OCI-LY1 (cell line): Measurements from ENCODE around the gene BBS9.

Experiments
- H2AFZ ChIP-seq: fragments of 200-600 bp; sonication (generic), shearing (Covaris generic); 2 replicates; pipeline ENCODE4 v1.6.0; 2014; ENCODE audit warnings: antibody characterized with exemption, mild to moderate bottlenecking, low read length
- H3F3A ChIP-seq: fragments of 200-600 bp; sonication (generic), shearing (Covaris generic); 2 replicates; pipeline ENCODE4 v1.6.0; 2014; ENCODE audit warnings: mild to moderate bottlenecking, antibody characterized with exemption, low read length, moderate library complexity; ENCODE audit not compliant: insufficient read depth
- H3K27ac ChIP-seq: fragments of 200-600 bp; sonication (generic); 2 replicates; pipeline ENCODE4 v1.5.1; 2014; ENCODE audit warnings: low read length, mixed run types, mild to moderate bottlenecking, low read depth; ENCODE audit not compliant: poor library complexity, severe bottlenecking
- H3K27me3 ChIP-seq: fragments of 200-600 bp; sonication (generic); 2 replicates; pipeline ENCODE4 v1.6.0; 2014; ENCODE audit warnings: antibody characterized with exemption, mild to moderate bottlenecking, low read length, moderate library complexity; ENCODE audit not compliant: insufficient read depth
- H3K36me3 ChIP-seq: fragments of 200-600 bp; sonication (generic); 2 replicates; pipeline ENCODE4 v1.6.1; 2014; ENCODE audit warnings: mild to moderate bottlenecking, antibody characterized with exemption, low read length, moderate library complexity, mixed read lengths; ENCODE audit not compliant: insufficient read depth
- H3K4me1 ChIP-seq: fragments of 200-600 bp; sonication (generic); 2 replicates; pipeline ENCODE4 v1.5.1; 2014; ENCODE audit warnings: mild to moderate bottlenecking, low read length, moderate library complexity; ENCODE audit not compliant: insufficient read depth, severe bottlenecking
- H3K4me2 ChIP-seq: fragments of 200-600 bp; sonication (generic), shearing (Covaris generic); 2 replicates; pipeline ENCODE4 v1.6.1; 2014; ENCODE audit warnings: low read length
- H3K4me3 ChIP-seq: fragments of 200-600 bp; sonication (generic); 2 replicates; pipeline ENCODE4 v1.5.1; 2014; ENCODE audit warnings: low read length, low read depth, mild to moderate bottlenecking, mixed read lengths; ENCODE audit not compliant: poor library complexity, severe bottlenecking
- H3K79me2 ChIP-seq: fragments of 200-600 bp; shearing (Covaris generic); 2 replicates; pipeline ENCODE4 v1.6.1; 2016; ENCODE audit warnings: mixed run types, low read length, mixed read lengths; ENCODE audit not compliant: insufficient read depth
- H3K9ac ChIP-seq: fragments of 200-600 bp; sonication (generic), shearing (Covaris generic); 2 replicates; pipeline ENCODE4 v1.6.1; 2014; ENCODE audit warnings: mild to moderate bottlenecking, low read length, mixed read lengths
- H3K9me2 ChIP-seq: fragments of 200-600 bp; sonication (generic), shearing (Covaris generic); 2 replicates; pipeline ENCODE4 v1.6.1; 2014; ENCODE audit warnings: low read depth, mild to moderate bottlenecking, low read length, mixed read lengths
- H3K9me3 ChIP-seq: fragments of 200-600 bp; shearing (Covaris generic); 2 replicates; pipeline ENCODE4 v1.6.1; 2014; ENCODE audit warnings: low read length, mixed read lengths
- H4K20me1 ChIP-seq: fragments of 200-600 bp; sonication (generic), shearing (Covaris generic); 2 replicates; pipeline ENCODE4 v1.6.0; 2016; ENCODE audit warnings: mild to moderate bottlenecking, low read length; ENCODE audit not compliant: insufficient read depth
- CTCF ChIP-seq: fragments of 200-600 bp; sonication (generic), shearing (Covaris generic); IDR thresholded peaks from 2 replicates; pipeline ENCODE4 v1.5.1; 2017; ENCODE audit warnings: mild to moderate bottlenecking, antibody characterized with exemption, low read length, moderate library complexity, mixed read lengths
- EZH2 ChIP-seq: fragments of 200-600 bp; sonication (generic), shearing (Covaris generic); IDR thresholded peaks from 2 replicates; pipeline ENCODE4 v1.8.0; 2017; ENCODE audit warnings: borderline replicate concordance, mixed run types, mild to moderate bottlenecking, antibody characterized with exemption, low read length, moderate library complexity, mixed read lengths

BBS9 gene

DNA sequence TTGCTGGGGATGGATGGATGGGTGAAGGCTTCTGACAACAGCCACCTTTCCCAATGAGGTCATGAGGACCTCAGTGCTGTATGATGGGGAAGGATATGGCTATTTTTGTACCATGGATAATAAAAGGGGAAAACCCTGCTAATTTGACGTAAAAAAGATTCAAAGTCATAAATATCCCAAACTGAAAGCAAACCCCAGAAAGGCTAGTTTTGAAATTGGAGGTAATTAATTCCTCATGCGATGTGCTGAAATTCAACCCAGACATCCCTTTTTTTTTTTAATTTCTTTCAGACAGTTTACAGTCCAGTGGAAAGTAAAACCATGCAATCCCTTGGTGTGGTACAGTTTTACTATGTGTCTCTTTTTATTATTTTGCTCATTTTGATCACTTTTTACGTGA, 521.5 kb downstream of the BBS9 start:
- H3K4me3 ChIP-seq, result no peak overlapping the region
- H3K79me2 ChIP-seq, result no peaks in the 10 kb centered on the region
- no peaks in the 10 kb centered on the region for H3F3A ChIP-seq
- no peaks in the 10 kb centered on the region for H3K9me3 ChIP-seq
- TF ChIP-seq CTCF (no peak), EZH2 (no peak)
- H3K9me2 ChIP-seq, result no peaks in the 10 kb centered on the region
- H3K36me3 ChIP-seq, result no peaks in the 10 kb centered on the region
- H4K20me1 ChIP-seq, result no peaks in the 10 kb centered on the region
- H3K4me2 ChIP-seq, result no peak overlapping the region
- H3K27ac ChIP-seq, result no peak overlapping the region
- H3K27me3 ChIP-seq, result no peaks in the 10 kb centered on the region; the same call in 1 of the 2 replicates
- H2AFZ ChIP-seq, result no peak overlapping the region
- H3K4me1 ChIP-seq, result no peaks in the 10 kb centered on the region
- no peak overlapping the region for H3K9ac ChIP-seq

DNA sequence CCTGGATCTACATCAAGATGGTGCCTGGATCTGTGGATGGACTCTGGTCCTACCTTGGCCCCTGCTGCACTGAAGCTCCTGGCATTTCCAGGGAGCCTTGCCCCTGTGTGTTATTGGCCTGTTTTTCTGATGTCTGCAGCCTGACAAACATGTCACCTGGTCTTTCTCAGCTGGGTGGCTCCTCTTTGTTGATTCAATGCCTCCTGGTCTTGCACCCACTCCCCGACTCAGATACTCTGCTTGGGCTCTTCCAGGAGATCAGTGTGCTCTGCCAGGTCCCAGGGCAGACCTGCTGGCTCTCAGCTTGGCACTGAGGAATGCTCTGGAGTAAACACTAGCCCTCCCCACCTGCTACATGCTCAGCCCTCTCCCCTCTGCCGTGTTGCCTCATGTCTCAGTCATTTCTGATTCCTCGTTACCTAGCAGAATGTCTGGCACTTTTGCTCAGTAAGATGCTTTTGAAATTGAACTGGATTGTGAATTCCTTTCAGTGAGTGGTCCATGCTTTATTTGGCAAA, 522.7 kb downstream of the BBS9 start:
- Histone ChIP-seq H3K4me1 (no peaks in the 10 kb centered on the region), H3K27ac (no peak overlapping the region), H3K9me2 (no peaks in the 10 kb centered on the region), H3K27me3 (no peaks in the 10 kb centered on the region; the same call in 1 of the 2 replicates), H2AFZ (no peak overlapping the region), H3K9ac (no peak overlapping the region), H4K20me1 (no peaks in the 10 kb centered on the region), H3K79me2 (no peaks in the 10 kb centered on the region), H3F3A (no peaks in the 10 kb centered on the region), H3K4me2 (no peak overlapping the region), H3K9me3 (no peaks in the 10 kb centered on the region), H3K4me3 (no peak overlapping the region), H3K36me3 (no peaks in the 10 kb centered on the region)
- TF ChIP-seq CTCF, result no peak
- no peak for TF ChIP-seq EZH2

- Histone ChIP-seq H3K79me2 (no peaks in the 10 kb centered on the region), H3K36me3 (no peaks in the 10 kb centered on the region), H3K4me1 (no peaks in the 10 kb centered on the region), H3K27ac (no peak overlapping the region), H3F3A (no peaks in the 10 kb centered on the region), H3K9ac (no peak overlapping the region), H4K20me1 (no peaks in the 10 kb centered on the region), H3K9me3 (no peaks in the 10 kb centered on the region), H3K9me2 (no peaks in the 10 kb centered on the region), H3K4me3 (no peak overlapping the region), H3K27me3 (no peaks in the 10 kb centered on the region; the same call in 1 of the 2 replicates), H2AFZ (no peak overlapping the region), H3K4me2 (no peak overlapping the region)
- TF ChIP-seq CTCF (no peak), EZH2 (no peak)
These were observed 525.3 kb downstream of the BBS9 start for GRCh38 chr7:33654676-33655075.
